Measurements from ENCODE around the gene MEF2A.
"Not testable (repeated sequence)": the region's sequence is repeated elsewhere in the genome, so short reads cannot be mapped to it uniquely, and the experiment has no call there.

MEF2A gene

GRCh38 chr15:99645951-99646350 is 80.2 kb downstream of the MEF2A start:
- DNase-seq (ENCODE audit: low read depth in 2 of 2), result no peak

GRCh38 chr15:99651023-99651807 is 85.4 kb downstream of the MEF2A start:
- DNase-seq (ENCODE audit: low read depth in 2 of 2), result peak; percentile 6

- DNase-seq (ENCODE audit: low read depth in 2 of 2), result no peak
These were observed 90.4 kb downstream of the MEF2A start for GRCh38 chr15:99656205-99656604.

GRCh38 chr15:99657996-99658395 is 92.2 kb downstream of the MEF2A start:
- no peak for DNase-seq (ENCODE audit: low read depth in 2 of 2)

GRCh38 chr15:99662903-99663302 is 97.1 kb downstream of the MEF2A start:
- peak; percentile 51 for DNase-seq (ENCODE audit: low read depth in 2 of 2)

GRCh38 chr15:99666073-99666472 is 100.3 kb downstream of the MEF2A start:
- DNase-seq (ENCODE audit: low read depth in 2 of 2), result not testable (repeated sequence)

GRCh38 chr15:99668533-99669182 is 102.9 kb downstream of the MEF2A start:
- no peak for DNase-seq (ENCODE audit: low read depth in 2 of 2)

- DNase-seq (ENCODE audit: low read depth in 2 of 2), result no peak
These were observed 103.5 kb downstream of the MEF2A start for GRCh38 chr15:99669250-99669649.

GRCh38 chr15:99671926-99672635 is 106.3 kb downstream of the MEF2A start:
- no peak for DNase-seq (ENCODE audit: low read depth in 2 of 2)

- DNase-seq (ENCODE audit: low read depth in 2 of 2), result no peak
These were observed 107.3 kb downstream of the MEF2A start for GRCh38 chr15:99673111-99673510.

- no peak for DNase-seq (ENCODE audit: low read depth in 2 of 2)
These were observed 108.5 kb downstream of the MEF2A start for GRCh38 chr15:99674279-99674678.

- DNase-seq (ENCODE audit: low read depth in 2 of 2), result no peak
These were observed 111.9 kb downstream of the MEF2A start for GRCh38 chr15:99677540-99678134.

- no peak for DNase-seq (ENCODE audit: low read depth in 2 of 2)
These were observed 114.5 kb downstream of the MEF2A start for GRCh38 chr15:99680276-99680675.

GRCh38 chr15:99681990-99682389 is 116.2 kb downstream of the MEF2A start:
- peak; percentile 29 to 32 for DNase-seq (ENCODE audit: low read depth in 2 of 2)

- DNase-seq (ENCODE audit: low read depth in 2 of 2), result peak; percentile 75 to 80
These were observed 116.7 kb downstream of the MEF2A start for GRCh38 chr15:99682455-99682854.

- DNase-seq (ENCODE audit: low read depth in 2 of 2), result peak; percentile 59 to 60
These were observed 117.4 kb downstream of the MEF2A start for GRCh38 chr15:99683000-99683670.

GRCh38 chr15:99686290-99686689 is 120.5 kb downstream of the MEF2A start:
- no peak for DNase-seq (ENCODE audit: low read depth in 2 of 2)

GRCh38 chr15:99692825-99693224 is 127.0 kb downstream of the MEF2A start:
- DNase-seq (ENCODE audit: low read depth in 2 of 2), result no peak

GRCh38 chr15:99696096-99696495 is 130.3 kb downstream of the MEF2A start:
- no peak for DNase-seq (ENCODE audit: low read depth in 2 of 2)

- no peak for DNase-seq (ENCODE audit: low read depth in 2 of 2)
These were observed 137.3 kb downstream of the MEF2A start for GRCh38 chr15:99702895-99703602.

Measured in fibroblast of skin of left quadriceps (primary cell).